H1 (cell line): ENCODE measurements around the gene POLR2C. TPM values are rescaled to one million over a fixed set of nuclear protein-coding genes. Genes with fewer than 3 reads are reported as not detected.

Experiments used
- BRCA1 ChIP-seq: IDR thresholded peaks from 2 replicates; pipeline ENCODE4 v1.6.1; 2012; ENCODE audit warnings: low read depth, low read length, improper control_type of control experiment
- CBX8 ChIP-seq: fragments of 300-800, 300-1000 bp; sonication (generic); IDR thresholded peaks from 2 replicates; pipeline ENCODE4 v1.7.1; 2016; ENCODE audit warnings: low read depth, low read length, borderline replicate concordance
- CREB1 ChIP-seq: IDR thresholded peaks from 2 replicates; pipeline ENCODE4 v1.6.1; 2012; ENCODE audit warnings: inconsistent platforms
- PHF8 ChIP-seq: fragments of 200-600 bp; sonication (generic); conservative IDR thresholded peaks from 2 replicates; pipeline ENCODE4 v1.7.1; 2012; ENCODE audit warnings: low read depth, mild to moderate bottlenecking, inconsistent platforms, low read length, moderate library complexity
- SIRT6 ChIP-seq: IDR thresholded peaks from one replicate; pipeline ENCODE4 v1.7.1; 2012; ENCODE audit warnings: low read length, inconsistent platforms
- SP2 ChIP-seq: IDR thresholded peaks from 2 replicates; pipeline ENCODE4 v1.6.1; 2012; ENCODE audit warnings: mild to moderate bottlenecking, low read length, inconsistent platforms
- TEAD4 ChIP-seq: IDR thresholded peaks from 2 replicates; pipeline ENCODE4 v1.6.1; 2012; ENCODE audit warnings: low read depth, low read length, inconsistent platforms, mixed read lengths
- USF2 ChIP-seq: IDR thresholded peaks from 2 replicates; pipeline ENCODE4 v1.6.1; 2011; ENCODE audit warnings: low read length, improper control_type of control experiment
- polyA plus RNA-seq, 7 experiments: library from polyadenylated mRNA; depleted of rRNA in 3 of 7; stranded (reverse) in 5 of 7; unstranded in 2 of 7; fragments of >200 nt in 5 of 7; fragments of 200-250 nt in 2 of 7; gene quantifications; 1 replicate in 5 of 7; 2 replicates in 1 of 7; 4 replicates in 1 of 7; pipeline versions ENCODE4 v1.2.1 to v1.2.3, GENCODE V29; 2011 to 2013; ENCODE audit warnings: missing spikeins in 2 of 7, mixed read lengths in 2 of 7
- total RNA-seq: library from RNA; stranded (reverse); fragmentation: NEBNext Ultra II Directional; extraction: Animal tissue kit (Norgen Biotek cat#: 25700); gene quantifications from 2 replicates; pipeline ENCODE4 v1.2.1, GENCODE V29; 2021

POLR2C gene
- total and polyA plus RNA-seq, 2 of the 8 experiments (the other 6 are each of a cell fraction or from before 2014, with no cell fraction given): 72.5 to 132 TPM

- TF ChIP-seq SP2 (no peak), PHF8 (no peak), CBX8 (no peak), USF2 (no peak), BRCA1 (no peak), TEAD4 (no peak), SIRT6 (no peak), CREB1 (no peak)
These were observed 30.0 kb upstream of the POLR2C start (continued) for GRCh38 chr16:57432505-57432904.
